NCI-H1048 (cell line): ENCODE results near the gene POGLUT2.

ENCODE experiments used
- DNase-seq: peaks from one replicate; lab custom pipeline; 2025; lab: John Stamatoyannopoulos, UW

POGLUT2 gene

GRCh38 chr13:102768909-102769308, 29.9 kb downstream of the POGLUT2 start:
- DNase-seq, result no peak

- no peak for DNase-seq
Measured at GRCh38 chr13:102763741-102764140, 35.0 kb downstream of the POGLUT2 start.

GRCh38 chr13:102761071-102761470, 37.7 kb downstream of the POGLUT2 start:
- no peak for DNase-seq

- no peak for DNase-seq
Measured at GRCh38 chr13:102758842-102759241, 39.9 kb downstream of the POGLUT2 start.

- DNase-seq, result no peak
Measured at GRCh38 chr13:102757006-102757405, 41.8 kb downstream of the POGLUT2 start.

- DNase-seq, result no peak
Measured at GRCh38 chr13:102751886-102752285, 46.9 kb downstream of the POGLUT2 start.

- DNase-seq, result no peak
Measured at GRCh38 chr13:102742506-102742905, 56.3 kb downstream of the POGLUT2 start.

GRCh38 chr13:102742101-102742500, 56.7 kb downstream of the POGLUT2 start:
- no peak for DNase-seq
